GM21529 (cell line): ENCODE results near the gene ITGB1BP1.

ENCODE experiments used
- ATAC-seq: cut with Tn5 transposase; IDR thresholded peaks from one replicate; pipeline ENCODE4 v1.9.1; 2021; ENCODE audit not compliant: unreplicated experiment

Gene ITGB1BP1

GRCh38 chr2:9355270-9355669 lies 68.1 kb downstream of the ITGB1BP1 start:
- ATAC-seq = no peak

DNA sequence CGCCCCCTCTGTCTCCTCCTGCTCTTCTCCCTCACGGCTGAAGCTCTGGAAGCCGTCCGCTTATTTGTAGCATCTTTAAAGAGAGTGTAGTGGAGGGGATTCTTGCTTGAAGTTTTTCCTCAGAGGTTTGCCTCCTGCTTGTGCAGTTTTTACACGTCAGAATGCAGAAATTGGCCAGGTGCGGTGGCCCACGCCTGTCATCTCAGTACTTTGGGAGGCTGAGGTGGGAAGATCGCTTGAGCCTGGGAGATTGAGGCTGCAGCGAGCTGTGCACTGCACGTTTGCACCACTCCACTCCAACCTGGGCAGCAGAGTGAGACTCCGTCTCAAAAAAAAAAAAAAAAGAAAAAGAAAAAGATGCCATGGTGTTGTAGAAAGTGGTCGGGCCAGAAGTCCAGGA lies 69.0 kb downstream of the ITGB1BP1 start:
- no peak for ATAC-seq
